RCC 7860 (cell line): ENCODE data around the gene ARPP19.
"Not testable (repeated sequence)": the region's sequence is repeated elsewhere in the genome, so short reads cannot be mapped to it uniquely, and the experiment has no call there.

ENCODE experiments used
- DNase-seq: peaks from one replicate; pipeline ENCODE4 v3.0.0-alpha.2; 2015; ENCODE audit warnings: low spot score
- FAIRE-seq: peaks from 2 replicates; lab custom pipeline; 2012; peaks lifted over from hg19 to GRCh38; lab: Jason Lieb, UNC

Gene ARPP19

DNA sequence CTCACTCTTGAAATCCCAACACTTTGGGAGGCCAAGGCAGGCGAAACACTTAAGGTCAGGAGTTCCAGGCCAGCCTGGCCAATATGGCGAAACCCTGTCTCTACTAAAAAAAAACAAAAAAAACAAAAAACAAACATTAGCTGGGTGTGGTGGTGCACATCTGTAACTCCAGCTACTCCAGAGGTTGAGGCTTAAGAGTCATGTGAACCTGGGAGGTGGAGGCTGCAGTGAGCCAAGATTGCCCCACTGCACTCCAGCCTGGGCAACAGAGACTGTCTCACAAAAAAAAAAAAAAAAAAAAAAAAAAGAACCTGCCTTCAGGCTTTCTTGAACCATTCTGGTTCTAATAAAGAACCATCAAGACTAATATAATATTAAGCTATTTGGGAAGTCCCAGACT, 16.5 kb downstream of the ARPP19 start:
- no peak for FAIRE-seq

DNA sequence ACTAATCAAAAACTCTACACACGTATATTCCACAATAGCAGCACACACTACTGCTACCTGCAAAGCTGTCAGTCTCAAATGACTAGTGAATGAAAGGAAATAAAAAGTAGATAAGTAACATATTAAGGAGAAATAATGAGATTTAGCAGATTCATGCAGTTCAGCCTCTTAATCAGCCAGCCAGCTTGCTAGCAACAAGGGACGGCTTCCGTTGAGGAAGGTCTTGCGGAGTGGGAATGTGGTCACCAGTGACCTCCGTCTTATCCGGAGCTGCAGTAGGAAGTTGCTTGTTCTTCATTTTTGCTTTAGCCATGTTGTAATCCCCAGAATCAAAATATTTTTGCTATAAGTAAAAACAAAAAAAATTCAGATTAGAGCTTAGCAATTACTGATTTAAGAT, 17.1 kb downstream of the ARPP19 start:
- no peak for FAIRE-seq
- no peak for DNase-seq

More for the DNA sequence above, 16.5 kb downstream of the ARPP19 start:
- no peak for DNase-seq

DNA sequence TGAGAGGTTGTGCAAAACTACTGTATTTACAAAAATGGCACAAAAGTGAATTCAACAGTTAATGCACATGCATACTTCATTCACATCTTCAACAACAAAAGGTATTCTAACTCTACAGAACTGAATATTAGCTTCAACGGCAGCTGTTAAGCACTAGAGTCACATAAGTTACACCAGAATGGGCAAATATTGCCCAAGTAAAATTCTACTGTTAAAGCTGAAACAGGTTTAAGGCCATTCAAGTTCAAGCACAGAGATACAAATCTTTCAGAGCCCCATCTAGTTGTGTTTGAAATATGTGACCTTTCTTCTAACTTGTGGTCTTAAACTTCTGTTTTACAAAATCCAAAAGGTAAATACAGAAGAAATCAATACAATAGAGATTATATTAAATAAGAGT, 17.6 kb downstream of the ARPP19 start:
- not testable (repeated sequence) for DNase-seq, FAIRE-seq

DNA sequence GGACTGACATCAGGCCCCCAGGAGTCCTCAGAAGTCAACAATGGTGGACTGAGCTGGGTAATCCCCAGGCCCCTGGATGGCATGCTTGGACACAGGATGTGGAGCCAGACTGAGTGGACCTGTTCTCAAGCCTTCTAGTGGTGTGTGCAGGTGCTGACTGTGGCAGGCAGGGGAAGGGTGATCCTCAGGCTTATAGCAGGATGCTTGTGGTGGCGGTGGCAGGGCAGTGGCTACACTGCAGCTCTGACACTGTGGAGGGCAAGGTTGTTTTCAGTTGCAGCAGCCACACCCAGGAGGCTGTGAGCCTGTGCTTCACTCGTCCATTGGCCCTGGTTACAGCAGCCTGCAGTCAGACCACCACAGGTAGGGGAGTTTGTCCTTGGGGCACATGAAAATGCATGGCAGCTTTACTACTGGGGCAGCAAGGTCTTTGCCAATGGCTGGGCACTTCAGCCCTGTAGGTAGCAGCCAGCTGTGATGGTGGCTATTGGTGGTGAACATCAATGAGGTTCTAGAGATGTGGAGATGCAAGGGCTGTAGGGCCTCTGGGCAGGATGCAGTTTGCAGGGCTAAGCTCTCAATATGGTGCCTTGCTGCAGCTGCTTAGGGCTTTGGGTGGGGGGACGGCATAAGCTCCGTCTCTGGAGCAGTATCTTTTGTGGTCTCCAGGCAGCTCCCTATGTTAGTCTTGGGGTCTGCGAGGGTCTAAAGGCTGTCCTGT, 22.6 kb downstream of the ARPP19 start:
- FAIRE-seq (no peak), DNase-seq (no peak)

DNA sequence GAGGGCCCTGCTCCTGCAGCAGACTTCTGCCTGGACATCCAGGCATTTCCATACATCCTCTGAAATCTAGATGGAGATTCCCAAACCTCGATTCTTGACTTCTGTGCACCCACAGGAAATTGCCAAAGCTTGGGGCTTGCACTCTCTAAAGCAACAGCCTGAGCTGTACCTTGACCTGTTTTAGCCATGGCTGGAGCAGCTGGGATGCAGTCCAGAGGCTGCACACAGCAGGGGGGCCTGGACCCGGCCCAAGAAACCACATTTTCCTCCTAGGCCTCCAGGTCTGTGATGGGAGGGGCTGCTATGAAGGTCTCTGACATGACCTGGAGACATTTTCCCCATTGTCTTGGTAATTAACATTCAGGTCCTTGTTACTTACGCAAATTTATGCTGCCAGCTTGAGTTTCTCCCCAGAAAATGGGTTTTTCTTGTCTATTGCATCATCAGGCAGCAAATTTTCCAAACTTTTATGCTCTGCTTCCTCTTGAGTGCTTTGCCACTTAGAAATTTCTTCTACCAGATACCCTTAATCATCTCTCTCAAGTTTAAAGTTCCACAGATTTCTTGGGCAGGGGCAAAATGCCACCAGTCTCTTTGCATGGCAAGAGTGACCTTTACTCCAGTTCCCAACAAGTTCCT, 28.3 kb downstream of the ARPP19 start:
- FAIRE-seq (no peak), DNase-seq (no peak)

DNA sequence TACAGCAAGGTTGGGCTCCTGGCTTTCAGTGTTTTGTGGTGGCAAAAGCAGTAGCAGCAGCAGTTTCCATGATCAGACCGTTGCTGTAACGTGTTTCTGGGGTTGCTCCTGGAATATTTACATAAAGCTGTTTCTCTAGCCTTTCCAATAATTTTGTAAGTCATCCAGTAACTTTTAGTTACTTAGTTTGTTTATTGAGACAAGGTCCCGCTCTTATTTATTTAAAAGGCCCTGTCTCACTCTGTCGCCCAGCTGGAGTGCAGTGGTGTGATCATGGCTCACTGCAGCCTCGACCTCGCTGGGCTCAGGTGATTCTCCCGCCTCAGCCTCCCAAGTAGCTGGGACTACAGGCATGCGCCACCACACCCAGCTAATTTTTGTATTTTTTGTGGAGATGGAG, 31.4 kb downstream of the ARPP19 start:
- DNase-seq: no peak

DNA sequence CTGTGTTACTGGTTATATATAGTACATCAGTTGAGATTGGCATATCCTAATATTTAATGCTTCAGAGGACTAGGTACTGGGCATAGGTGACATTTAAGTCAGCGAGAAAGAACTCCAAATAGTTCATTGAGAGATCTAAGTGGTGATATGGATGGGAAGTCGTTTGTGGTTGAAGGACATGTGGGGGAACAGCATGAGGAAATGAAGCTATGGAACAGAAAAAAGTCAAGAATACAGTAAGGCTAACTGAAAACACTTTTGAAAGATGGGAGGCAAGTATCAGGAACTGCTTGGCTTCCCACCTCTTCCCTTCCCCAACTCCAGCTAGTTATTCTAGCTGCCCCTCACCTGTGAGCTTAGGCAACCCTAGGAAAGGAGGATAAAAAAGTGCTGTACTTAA, 36.4 kb downstream of the ARPP19 start:
- FAIRE-seq: no peak

More for the DNA sequence above, 31.4 kb downstream of the ARPP19 start:
- no peak for FAIRE-seq

DNA sequence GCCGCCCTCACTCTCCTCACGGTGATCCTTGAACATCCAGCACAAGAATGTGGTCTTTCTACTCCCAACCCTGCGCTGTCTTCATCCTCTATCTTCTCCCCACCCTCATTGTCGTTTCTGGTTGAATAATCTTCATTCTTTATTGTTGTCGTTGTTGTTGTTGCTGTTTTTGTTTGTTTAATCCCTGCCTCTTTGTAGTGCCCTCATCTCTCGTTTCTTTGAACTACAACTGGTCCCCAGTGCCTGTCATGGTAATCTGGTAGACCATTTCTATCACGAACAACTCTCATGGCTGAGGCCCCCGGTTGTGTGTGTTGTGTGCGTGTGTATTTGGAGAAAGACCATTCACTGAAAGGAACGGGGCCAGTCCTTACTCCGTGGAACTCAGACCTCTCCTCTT, 38.9 kb downstream of the ARPP19 start:
- no peak for DNase-seq
- FAIRE-seq: no peak

More for the DNA sequence above, 36.4 kb downstream of the ARPP19 start:
- no peak for DNase-seq

DNA sequence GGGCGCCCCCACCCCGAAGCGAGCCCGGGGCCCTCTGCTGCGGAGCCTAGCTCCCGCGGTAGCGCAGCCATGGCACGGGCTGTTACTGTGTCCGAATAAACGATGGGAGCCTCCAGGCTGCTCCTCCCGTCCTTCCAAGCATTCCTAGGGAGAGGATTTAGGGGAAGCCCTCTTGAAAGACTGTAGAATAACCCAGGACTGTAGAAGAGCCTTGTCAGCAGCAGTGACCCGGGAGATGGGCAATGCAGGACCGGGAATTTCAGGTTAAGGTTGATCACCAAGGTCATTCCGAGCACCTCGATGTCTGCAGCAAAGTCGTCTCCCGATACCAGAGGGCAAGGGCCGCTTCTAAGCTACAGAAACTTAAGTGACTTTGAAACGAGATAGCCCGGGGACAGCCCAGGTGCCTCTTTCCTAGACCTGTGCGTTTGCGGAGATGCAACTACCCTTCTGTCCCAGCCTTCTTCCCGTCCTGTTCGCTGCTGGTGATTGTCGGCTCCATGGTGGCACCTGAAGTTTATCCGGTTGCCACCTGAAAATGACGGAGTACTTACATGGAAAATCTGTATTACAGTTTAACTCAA, 39.4 kb downstream of the ARPP19 start:
- no peak for FAIRE-seq
- no peak for DNase-seq

DNA sequence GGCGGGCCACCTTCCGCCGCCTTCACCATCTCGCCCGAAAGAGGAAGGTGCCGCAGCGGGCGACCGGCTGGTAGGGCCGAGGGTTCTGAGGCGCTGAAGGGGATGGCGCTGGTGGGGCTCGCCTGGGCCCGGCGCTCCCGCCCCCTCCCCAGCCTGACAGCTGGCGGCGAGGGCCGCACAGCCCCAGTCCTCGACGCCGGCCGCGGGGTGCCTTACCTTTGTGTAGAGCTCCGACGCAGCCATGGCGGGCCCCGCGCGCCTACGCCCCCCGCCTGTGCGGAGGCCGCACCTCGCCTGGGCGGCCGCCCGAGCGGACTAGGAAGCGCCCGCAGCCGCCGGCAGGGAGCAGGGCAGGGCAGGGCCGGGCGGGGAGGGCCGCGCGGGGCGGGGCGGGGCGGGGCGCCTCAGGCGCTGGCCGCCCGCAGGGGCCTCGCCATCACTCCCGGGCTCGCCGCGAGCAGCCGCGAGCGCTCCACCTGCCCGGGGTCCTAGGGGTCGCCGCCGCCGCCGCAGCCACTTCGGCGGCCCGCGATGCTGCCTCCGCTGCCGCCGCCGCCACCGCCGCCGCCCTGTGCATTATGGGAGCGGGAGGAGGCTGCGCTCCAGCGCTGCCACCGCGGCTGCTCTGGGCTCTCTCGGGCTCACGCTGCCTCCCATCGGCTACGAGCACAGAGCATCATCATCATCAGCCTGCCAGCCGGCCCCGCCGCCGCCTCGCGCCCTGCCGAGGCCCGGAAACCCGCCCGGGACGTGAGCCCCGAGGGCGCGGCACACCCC, 40.1 kb downstream of the ARPP19 start, which contains the start of gene MYO5A:
Gene MYO5A (minus strand): TSS at position 317 of the 777 bp plus-strand sequence. CDS start 74 bp downstream, at position 243.
- DNase-seq: peak; percentile 61
- no peak for FAIRE-seq

DNA sequence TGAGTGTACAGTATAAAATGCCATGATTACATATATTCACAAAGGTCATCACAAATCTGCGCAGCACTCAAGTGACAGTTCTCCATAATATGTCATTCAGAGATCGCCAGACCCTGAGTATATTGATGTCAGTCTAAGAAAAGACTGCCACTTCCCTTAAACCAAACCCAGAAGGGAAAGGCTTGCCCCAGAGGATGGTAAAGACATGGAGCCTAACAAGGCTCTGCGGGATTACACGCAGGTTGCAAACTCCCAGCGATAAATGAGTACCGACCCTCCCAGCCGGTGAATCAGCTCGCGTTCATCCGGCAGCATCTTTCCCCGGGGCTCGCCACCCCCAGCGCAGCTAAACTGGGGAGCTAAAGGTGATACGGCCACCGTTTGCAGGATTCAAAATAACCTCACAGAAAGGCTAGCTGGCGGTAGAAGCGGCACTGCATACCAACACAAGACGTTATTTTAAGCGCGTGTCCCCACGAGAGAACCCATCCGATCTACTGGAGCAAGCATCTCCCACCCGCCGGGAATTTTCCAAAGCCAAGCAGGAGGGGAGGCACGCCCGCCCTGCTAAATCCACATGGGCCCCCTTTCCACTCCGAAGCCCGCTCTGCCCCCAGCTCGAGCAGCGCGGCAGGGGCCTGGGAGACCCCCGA, 40.8 kb downstream of the ARPP19 start:
- FAIRE-seq: no peak
- no peak for DNase-seq

DNA sequence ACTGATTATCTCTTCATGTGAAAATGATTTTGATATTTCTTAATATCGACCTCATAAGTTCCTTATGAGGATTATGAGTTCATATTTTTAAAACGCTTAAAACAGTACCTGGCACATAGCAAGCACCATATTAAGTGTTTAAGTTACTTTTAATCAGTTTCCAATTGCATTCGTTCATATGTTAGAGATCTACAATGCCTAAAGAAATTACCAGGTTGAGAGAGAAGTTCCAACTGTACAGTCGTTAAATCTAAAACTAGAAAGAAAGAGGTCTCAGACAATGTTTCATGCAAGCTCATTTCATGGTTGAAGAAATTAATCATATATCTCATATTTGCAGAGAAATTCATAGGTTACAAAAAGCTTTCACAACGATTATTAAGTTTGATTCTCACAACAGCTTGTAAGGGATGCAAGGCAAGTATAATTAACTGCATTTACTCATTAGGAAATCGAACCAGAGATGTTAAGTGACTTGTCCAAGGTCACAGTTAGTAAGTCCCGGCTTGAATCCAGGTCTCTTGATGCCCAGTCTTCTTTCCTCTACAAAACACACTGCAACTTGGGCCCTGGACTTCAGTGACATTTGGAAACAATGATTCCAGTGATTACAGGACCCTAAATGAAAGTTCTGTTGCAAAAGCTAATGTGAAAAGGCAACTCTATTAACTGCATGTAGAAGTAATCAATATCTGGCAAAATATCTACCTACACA, 41.5 kb downstream of the ARPP19 start:
- FAIRE-seq (no peak), DNase-seq (no peak)

DNA sequence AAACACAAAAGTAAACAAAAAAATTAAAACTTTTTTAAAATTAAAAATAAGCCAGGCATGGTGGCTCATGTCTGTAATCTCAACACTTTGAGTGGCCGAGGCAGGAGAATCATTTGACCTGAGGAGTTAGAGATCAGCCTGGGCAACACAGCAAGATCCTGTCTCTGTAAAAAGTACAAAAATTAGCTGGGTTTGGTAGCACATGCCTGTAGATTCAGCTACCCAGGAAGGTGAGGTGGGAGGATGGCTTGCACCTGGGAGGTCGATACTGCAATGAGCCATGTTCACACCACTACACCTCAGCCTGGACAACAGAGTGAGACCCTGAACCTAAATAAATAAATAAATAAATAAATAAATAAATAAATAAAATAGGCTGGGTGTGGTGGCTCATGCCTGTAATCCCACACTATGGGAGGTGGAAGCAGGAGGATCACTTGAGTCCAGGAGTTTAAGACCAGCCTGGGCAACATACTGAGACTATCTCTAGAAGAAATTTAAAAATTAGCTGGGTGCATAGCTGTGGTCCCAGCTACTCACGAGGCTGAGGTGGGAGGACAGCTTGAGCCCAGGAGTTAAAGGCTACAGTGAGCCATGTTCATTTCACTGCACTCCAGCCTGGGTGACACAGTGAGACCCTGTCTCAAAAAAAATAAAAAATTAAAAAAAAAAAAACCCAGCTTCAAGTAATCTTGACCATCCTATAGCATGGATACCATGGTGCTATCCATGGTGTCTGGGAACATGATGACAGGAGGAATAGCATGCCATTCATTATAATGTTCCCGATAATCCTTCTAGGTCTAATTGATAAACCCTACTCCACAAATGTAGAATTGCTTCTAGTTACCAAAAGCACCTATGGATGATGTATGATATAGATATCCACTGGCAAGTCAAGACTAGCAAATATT, 44.4 kb downstream of the ARPP19 start:
- FAIRE-seq (no peak), DNase-seq (no peak)

DNA sequence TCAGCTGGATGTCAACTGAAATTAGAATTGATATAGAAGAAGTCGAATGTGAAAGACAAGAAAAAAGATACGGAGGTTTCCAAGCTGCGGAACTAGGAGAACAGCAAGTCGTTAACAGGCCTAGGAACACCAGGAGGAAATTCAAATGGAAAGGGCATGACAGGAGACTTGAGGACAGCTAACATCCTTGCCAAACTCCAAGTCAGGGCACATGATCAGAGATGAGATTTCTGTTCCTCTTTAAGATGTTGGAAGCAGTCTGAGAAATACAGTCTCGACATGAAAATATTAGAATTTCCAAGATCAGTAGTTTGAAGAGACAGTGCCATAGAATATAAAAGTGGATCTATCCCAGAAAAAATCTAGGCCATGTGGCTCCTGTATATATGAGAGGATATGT, 45.2 kb downstream of the ARPP19 start:
- no peak for DNase-seq
- no peak for FAIRE-seq

DNA sequence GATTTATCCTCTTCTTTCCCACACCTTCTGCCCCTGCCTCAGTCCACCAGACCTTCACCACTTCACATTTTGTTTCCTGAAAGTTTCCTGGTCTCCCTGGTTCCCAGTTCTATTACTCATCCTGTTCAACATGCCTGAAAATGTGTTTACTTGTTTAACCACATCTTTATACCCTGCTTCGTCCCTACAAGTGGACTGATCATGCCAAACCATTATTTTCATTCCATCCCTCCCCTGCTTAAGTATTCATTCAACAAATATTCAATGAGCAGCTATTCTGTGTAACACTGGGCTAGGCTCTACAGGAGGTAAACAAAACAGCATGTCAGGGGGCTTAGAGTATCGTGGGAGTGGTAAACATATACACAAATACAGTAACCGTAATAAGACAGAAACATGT, 45.6 kb downstream of the ARPP19 start:
- FAIRE-seq (no peak), DNase-seq (peak; percentile 29)

DNA sequence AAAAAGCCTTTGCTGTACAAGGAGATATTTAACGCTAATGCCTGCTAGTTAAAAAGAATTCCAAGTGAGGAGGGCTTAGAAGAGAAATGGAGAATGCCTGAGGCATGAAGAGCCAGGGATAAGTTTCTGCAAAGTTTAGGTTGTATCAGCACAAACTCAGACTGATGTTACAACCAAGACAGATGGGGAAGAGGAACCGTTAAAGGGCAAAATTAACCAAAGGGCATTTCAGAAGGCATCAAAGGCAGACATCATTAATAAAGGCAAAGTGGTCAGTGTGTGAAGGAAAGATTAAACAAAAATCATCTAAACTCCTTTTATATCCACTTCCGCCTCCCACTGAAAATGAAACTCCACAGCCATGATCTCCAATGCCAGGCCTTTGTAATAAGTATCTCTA, 47.1 kb downstream of the ARPP19 start:
- FAIRE-seq (no peak), DNase-seq (no peak)

DNA sequence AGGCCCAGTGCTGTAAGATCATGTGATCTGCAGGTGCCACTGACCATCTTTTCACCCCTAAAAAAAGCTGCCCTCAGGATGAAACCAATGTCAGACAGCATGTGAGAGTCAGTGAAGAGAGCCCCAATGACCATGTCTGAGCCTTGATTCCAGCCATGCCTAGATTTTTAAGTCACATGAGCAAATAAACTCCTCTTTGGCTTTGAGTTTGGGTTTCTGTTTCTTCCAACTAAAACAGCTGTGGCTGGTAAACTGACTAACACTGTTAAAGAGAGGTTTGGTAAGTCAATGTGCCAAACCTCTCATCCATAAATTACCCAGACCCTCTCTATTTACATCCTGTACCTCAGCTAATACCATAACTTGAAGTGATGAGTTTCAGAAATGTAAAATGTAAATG, 48.4 kb downstream of the ARPP19 start:
- DNase-seq (no peak), FAIRE-seq (no peak)

DNA sequence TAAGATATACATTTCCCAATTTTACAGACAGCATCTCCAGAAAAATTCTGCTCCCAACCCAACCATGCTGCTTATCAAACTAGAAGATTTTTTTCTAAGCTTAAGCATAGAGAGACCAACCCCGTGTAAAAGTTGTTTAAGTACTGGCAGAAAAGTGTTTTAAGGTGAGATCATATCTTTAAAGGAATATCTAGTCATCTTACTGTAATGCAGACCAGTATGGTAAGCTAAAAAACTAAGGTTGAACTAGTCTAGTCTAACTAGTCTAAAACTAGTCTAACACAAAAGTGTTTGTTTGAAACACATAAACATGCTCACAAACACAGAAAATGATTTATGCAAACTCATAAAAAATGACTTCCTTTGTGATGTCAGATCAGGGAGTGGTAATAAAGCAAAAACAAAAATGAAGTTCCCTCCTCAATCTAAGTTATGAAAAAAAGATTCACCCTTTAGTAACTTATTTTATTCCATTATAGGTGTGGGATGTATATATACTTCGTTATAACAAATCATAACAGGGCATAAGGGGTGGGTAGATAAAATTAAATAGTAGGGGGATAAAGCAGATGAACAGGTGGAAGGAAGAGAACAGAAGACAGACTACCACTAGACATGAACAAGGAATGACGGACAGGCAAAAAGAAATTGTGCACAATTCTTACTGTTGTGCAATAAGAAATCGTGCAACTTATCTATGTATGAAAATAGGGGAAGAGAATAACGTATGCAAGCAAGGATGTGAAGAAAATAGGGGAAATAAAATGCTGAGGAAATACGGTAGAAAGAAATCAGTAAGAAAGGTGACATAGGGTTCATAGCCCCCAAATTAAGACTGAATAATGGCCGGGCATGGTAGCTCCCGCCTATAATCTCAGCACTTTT, 50.1 kb downstream of the ARPP19 start:
- DNase-seq: no peak
- no peak for FAIRE-seq
